ENCODE data around the gene MYO5B. TPM values are rescaled to one million over a fixed set of nuclear protein-coding genes. Genes with fewer than 3 reads are reported as not detected.

The MYO5B gene
- polyA plus RNA-seq, 1 of the 3 experiments (the other 2 are of a cell fraction): 1.3 TPM

GRCh38 chr18:49901862-49902340, 293.0 kb downstream of the MYO5B start:
- WGBS (ENCODE audit: low lambda C conversion rate): 51% methylated on average over 6 of the region's 6 CpGs
- DNase-seq: no peak
- H3K27me3 ChIP-seq (ENCODE audit: insufficient read depth): no peaks in the 10 kb centered on the region
- no peaks in the 10 kb centered on the region for H3K79me2 ChIP-seq (ENCODE audit: insufficient read depth)
- no peaks in the 10 kb centered on the region for H3K9me2 ChIP-seq
- H3K27ac ChIP-seq (ENCODE audit: low read depth in 2 of 2, low read length in 1 of 2): no peak overlapping the region
- no peaks in the 10 kb centered on the region for H3K9me3 ChIP-seq
- no peak overlapping the region for H2AFZ ChIP-seq (ENCODE audit: low read depth)
- TF ChIP-seq RXRA (IDR thresholded peaks at IDR 0.05; ENCODE audit: borderline replicate concordance, low read depth): no peak
- TF ChIP-seq CHD2 (IDR thresholded peaks at IDR 0.05; ENCODE audit: low read length, partially characterized antibody): no peak
- no peak for TF ChIP-seq ZBTB33 (IDR thresholded peaks at IDR 0.05; ENCODE audit: borderline replicate concordance, low read depth)
- no peak for TF ChIP-seq SMC3 (IDR thresholded peaks at IDR 0.05; ENCODE audit: low read depth, low read length)
- no peak for TF ChIP-seq NRF1 (IDR thresholded peaks at IDR 0.05; ENCODE audit: low read depth, low read length)
- no peak for TF ChIP-seq YY1 (IDR thresholded peaks at IDR 0.05; ENCODE audit: low read depth)
- TF ChIP-seq EP300 (IDR thresholded peaks at IDR 0.05; ENCODE audit: borderline replicate concordance in 1 of 2, low read depth in 1 of 2, low read length in 1 of 2): no peak
- no peak for TF ChIP-seq REST (IDR thresholded peaks at IDR 0.05; ENCODE audit: low read depth, low read length)
- no peak for TF ChIP-seq POLR2AphosphoS5 (IDR thresholded peaks at IDR 0.05; ENCODE audit: low read depth, low read length)
- TF ChIP-seq EZH2phosphoT487 (IDR thresholded peaks at IDR 0.05; ENCODE audit: borderline replicate concordance, low read depth): no peak
- H3K4me1 ChIP-seq (ENCODE audit: control insufficient read depth in 1 of 2, insufficient read depth in 2 of 2, low read depth in 1 of 2, low read length in 1 of 2): no peaks in the 10 kb centered on the region
- POLR2A ChIA-PET: no interaction called here
- CTCF ChIA-PET: interaction anchor here (1.9 to 2.2 kb wide), 2 partner anchors 42 to 302 kb away, joined by 6 read pairs; no protein-coding TSS in a partner anchor
- no peak overlapping the region for H3K4me2 ChIP-seq
- H3K9ac ChIP-seq: no peak overlapping the region
- no peaks in the 10 kb centered on the region for H3K36me3 ChIP-seq (replicated peaks in 1 of 2; ENCODE audit: control insufficient read depth in 1 of 2, insufficient read depth in 2 of 2, low read length in 1 of 2)
- no peaks in the 10 kb centered on the region for H4K20me1 ChIP-seq (ENCODE audit: insufficient read depth)
- H3F3A ChIP-seq (replicated peaks; ENCODE audit: insufficient read depth): no peaks in the 10 kb centered on the region
- H3K4me3 ChIP-seq (ENCODE audit: low read depth in 2 of 2, low read length in 1 of 2): no peak overlapping the region

Measured in SK-N-SH (cell line).